ENCODE measurements around the gene AGTR1. TPM values are rescaled to one million over a fixed set of nuclear protein-coding genes. Genes with fewer than 3 reads are reported as not detected.
"Not testable (repeated sequence)": the region's sequence is repeated elsewhere in the genome, so short reads cannot be mapped to it uniquely, and the experiment has no call there.

Gene AGTR1
- polyA plus RNA-seq, 4 donors, result 10.4 to 29.6 (median 18.7) TPM

- no peak for DNase-seq (ENCODE audit: low read depth in 4 of 4, low spot score in 3 of 4)
Observed at GRCh38 chr3:148717885-148718561, 20.3 kb downstream of the AGTR1 start.

GRCh38 chr3:148718982-148719862 is 21.5 kb downstream of the AGTR1 start:
- DNase-seq (ENCODE audit: low read depth in 4 of 4, low spot score in 3 of 4), result no peak

GRCh38 chr3:148720873-148721272 is 23.2 kb downstream of the AGTR1 start:
- no peak for DNase-seq (ENCODE audit: low read depth in 4 of 4, low spot score in 3 of 4)

- no peak for DNase-seq (ENCODE audit: low read depth in 4 of 4, low spot score in 3 of 4)
Observed at GRCh38 chr3:148723631-148724030, 25.9 kb downstream of the AGTR1 start.

- no peak for DNase-seq (ENCODE audit: low read depth in 4 of 4, low spot score in 3 of 4)
Observed at GRCh38 chr3:148727231-148727630, 29.5 kb downstream of the AGTR1 start.

GRCh38 chr3:148728753-148729152 is 31.1 kb downstream of the AGTR1 start:
- DNase-seq (ENCODE audit: low read depth in 4 of 4, low spot score in 3 of 4), result no peak

- no peak for DNase-seq (ENCODE audit: low read depth in 4 of 4, low spot score in 3 of 4)
Observed at GRCh38 chr3:148729476-148730055, 31.9 kb downstream of the AGTR1 start.

- no peak for DNase-seq (ENCODE audit: low read depth in 4 of 4, low spot score in 3 of 4)
Observed at GRCh38 chr3:148730676-148731075, 33.0 kb downstream of the AGTR1 start.

GRCh38 chr3:148735597-148735996 is 37.9 kb downstream of the AGTR1 start:
- DNase-seq (ENCODE audit: low read depth in 4 of 4, low spot score in 3 of 4), result no peak

- DNase-seq (ENCODE audit: low read depth in 4 of 4, low spot score in 3 of 4), result no peak
Observed at GRCh38 chr3:148736086-148736485, 38.4 kb downstream of the AGTR1 start.

GRCh38 chr3:148737104-148737530 is 39.4 kb downstream of the AGTR1 start:
- no peak for DNase-seq (ENCODE audit: low read depth in 4 of 4, low spot score in 3 of 4)

- DNase-seq (ENCODE audit: low read depth in 4 of 4, low spot score in 3 of 4), result no peak
Observed at GRCh38 chr3:148739720-148740119, 42.0 kb downstream of the AGTR1 start.

GRCh38 chr3:148740291-148740690 is 42.6 kb downstream of the AGTR1 start:
- DNase-seq (ENCODE audit: low read depth in 4 of 4, low spot score in 3 of 4), result no peak

GRCh38 chr3:148741219-148741618 is 43.5 kb downstream of the AGTR1 start:
- no peak for DNase-seq (ENCODE audit: low read depth in 4 of 4, low spot score in 3 of 4)

GRCh38 chr3:148742118-148742517 is 44.4 kb downstream of the AGTR1 start:
- no peak for DNase-seq (ENCODE audit: low read depth in 4 of 4, low spot score in 3 of 4)

- no peak for DNase-seq (ENCODE audit: low read depth in 4 of 4, low spot score in 3 of 4)
Observed at GRCh38 chr3:148746053-148746452, 48.4 kb downstream of the AGTR1 start.

- DNase-seq (ENCODE audit: low read depth in 4 of 4, low spot score in 3 of 4), result no peak
Observed at GRCh38 chr3:148748283-148748682, 50.6 kb downstream of the AGTR1 start.

- DNase-seq (ENCODE audit: low read depth in 4 of 4, low spot score in 3 of 4), result no peak
Observed at GRCh38 chr3:148750296-148750695, 52.6 kb downstream of the AGTR1 start.

GRCh38 chr3:148751461-148751860 is 53.8 kb downstream of the AGTR1 start:
- DNase-seq (ENCODE audit: low read depth in 4 of 4, low spot score in 3 of 4), result no peak

GRCh38 chr3:148753385-148753784 is 55.7 kb downstream of the AGTR1 start:
- not testable (repeated sequence) for DNase-seq (ENCODE audit: low read depth in 4 of 4, low spot score in 3 of 4)

GRCh38 chr3:148755570-148755969 is 57.9 kb downstream of the AGTR1 start:
- DNase-seq (ENCODE audit: low read depth in 4 of 4, low spot score in 3 of 4), result no peak

- DNase-seq (ENCODE audit: low read depth in 4 of 4, low spot score in 3 of 4), result no peak
Observed at GRCh38 chr3:148756311-148756710, 58.6 kb downstream of the AGTR1 start.

Measured in left renal pelvis (tissue), 4 donors.